ENCODE measurements around the gene HMX1.

DNA sequence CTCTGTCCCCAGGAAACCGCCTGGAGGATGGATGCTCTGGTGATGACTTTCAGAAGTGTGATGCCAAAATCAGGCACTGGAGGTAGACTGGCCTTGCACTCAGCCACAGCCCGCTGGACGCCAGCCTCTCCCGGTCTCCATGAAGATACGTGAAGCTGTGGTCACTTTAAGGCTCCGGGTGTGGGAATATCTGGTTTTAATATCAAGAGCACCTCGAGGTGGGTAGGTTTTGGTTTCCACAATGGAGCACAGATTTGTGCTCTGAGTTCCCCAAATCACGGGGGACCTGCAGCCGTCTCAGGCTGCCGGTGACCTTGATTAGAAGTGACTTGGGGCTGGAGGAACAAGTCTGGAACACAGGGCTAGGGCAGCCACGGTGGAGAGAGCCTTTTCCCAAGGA lies 6.8 kb upstream of the HMX1 start:
- TF ChIP-seq POLR2A (IDR thresholded peaks at IDR 0.05; ENCODE audit: low read depth, low read length) (no peak), TAF1 (IDR thresholded peaks at IDR 0.05; ENCODE audit: low read depth, low read length) (no peak)

All from GM12891 (cell line).